ENCODE results near the gene DOCK11. TPM values are rescaled to one million over a fixed set of nuclear protein-coding genes. Genes with fewer than 3 reads are reported as not detected.
A peak's percentile ranks its signal among the peaks of the same experiment; 100 is the strongest.

DOCK11 gene
- total and polyA plus RNA-seq, 9 of the 15 experiments (the other 6 are each of a cell fraction or from before 2014, with no cell fraction given), result 41.8 to 77.8 (median 50.9) TPM

DNA sequence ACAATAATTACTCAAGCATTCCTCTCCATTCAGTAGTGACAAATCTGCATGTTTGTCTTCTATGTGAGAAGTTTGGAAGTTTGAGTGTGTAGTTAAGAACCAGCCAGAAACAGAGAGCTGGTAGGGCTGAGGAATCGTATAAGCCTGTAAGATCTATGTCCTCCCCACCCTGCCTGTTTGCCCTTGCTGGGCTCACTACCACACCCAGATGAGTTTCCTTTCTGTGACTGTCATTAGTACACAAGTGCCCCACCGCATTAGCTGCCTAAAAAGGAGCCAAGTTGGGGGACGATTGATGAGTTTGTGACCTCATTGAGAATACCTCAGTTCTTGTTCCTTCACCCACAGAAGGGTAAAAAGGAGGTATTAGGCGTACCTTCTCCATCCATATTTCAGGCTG is 28.3 kb downstream of the DOCK11 start:
- ATAC-seq (peak; percentile 57), FAIRE-seq (peak; percentile 78), DNase-seq (ENCODE audit: extremely low read depth in 1 of 4, low spot score in 3 of 4) (peak in 1 of 4 experiments; percentile 51)
- intact Hi-C loops (cut with micrococcal nuclease) (loop anchor here (2.0 kb wide), 1 partner anchor 29 kb away; the partner anchor contains the start of gene DOCK11), in situ Hi-C loops (cut with MboI) (no loop called here)
- H3K9ac ChIP-seq (ENCODE audit: insufficient read depth in 1 of 2, low read depth in 2 of 2, low read length in 2 of 2), result peak overlapping the region in 1 of 2 experiments; percentile 44; a peak in 2 of 4 replicates
- WGBS (ENCODE audit: insufficient coverage, low coverage, missing lambda C conversion rate), result 15% methylated on average over 3 of the region's 4 CpGs
- H3K27ac ChIP-seq (ENCODE audit: extremely low read depth, low read depth, low read length), result peak overlapping the region; percentile 57
- ChIA-PET POLR2A (interaction anchor here (0.6 kb wide), 1 partner anchor 177 kb away, joined by 3 read pairs; no protein-coding TSS in a partner anchor), CTCF (ENCODE audit: low intra/inter-chr PET ratio) (no interaction called here)
- H3K9me3 ChIP-seq (replicated peaks; ENCODE audit: control insufficient read depth, insufficient read depth, low read depth, low read length), result no peaks in the 10 kb centered on the region
- peaks cover 90% of the 10 kb centered on the region for H3K79me2 ChIP-seq (ENCODE audit: control insufficient read depth, insufficient read depth, low read length)
- no TSS peak for BruUV-seq (replicated peaks)
- peaks cover 5% of the 10 kb centered on the region; the same call in 1 of the 3 replicates for H3K36me3 ChIP-seq (ENCODE audit: control insufficient read depth, insufficient read depth, low read length)
- peaks cover 11 to 74% of the 10 kb centered on the region in 2 experiments for H3K4me1 ChIP-seq (replicated peaks in 1 of 2; ENCODE audit: control insufficient read depth in 2 of 2, insufficient read depth in 2 of 2, low read length in 2 of 2)
- no peak overlapping the region for H3K4me3 ChIP-seq
- H3K4me2 ChIP-seq (ENCODE audit: insufficient read depth, low read length), result peak overlapping the region; percentile 56
- TF ChIP-seq POLR2B (IDR thresholded peaks at IDR 0.05; ENCODE audit: low read depth, partially characterized antibody) (no peak), MCM7 (IDR thresholded peaks at IDR 0.05) (no peak), ZNF146 (CRISPR knock-in tag; IDR thresholded peaks at IDR 0.05; ENCODE audit: unreplicated experiment) (no peak), ZNF41 (CRISPR knock-in tag; conservative IDR thresholded peaks at IDR 0.05) (no peak), GTF2A2 (tag; IDR thresholded peaks at IDR 0.05) (no peak), ARHGAP35 (IDR thresholded peaks at IDR 0.05; ENCODE audit: partially characterized antibody) (no peak)
- TF ChIP-seq, protein P1, sequence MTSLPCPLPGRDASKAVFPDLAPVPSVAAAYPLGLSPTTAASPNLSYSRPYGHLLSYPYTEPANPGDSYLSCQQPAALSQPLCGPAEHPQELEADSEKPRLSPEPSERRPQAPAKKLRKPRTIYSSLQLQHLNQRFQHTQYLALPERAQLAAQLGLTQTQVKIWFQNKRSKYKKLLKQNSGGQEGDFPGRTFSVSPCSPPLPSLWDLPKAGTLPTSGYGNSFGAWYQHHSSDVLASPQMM (CRISPR knock-in tag; IDR thresholded peaks at IDR 0.05), result no peak
- TF ChIP-seq, protein P2, sequence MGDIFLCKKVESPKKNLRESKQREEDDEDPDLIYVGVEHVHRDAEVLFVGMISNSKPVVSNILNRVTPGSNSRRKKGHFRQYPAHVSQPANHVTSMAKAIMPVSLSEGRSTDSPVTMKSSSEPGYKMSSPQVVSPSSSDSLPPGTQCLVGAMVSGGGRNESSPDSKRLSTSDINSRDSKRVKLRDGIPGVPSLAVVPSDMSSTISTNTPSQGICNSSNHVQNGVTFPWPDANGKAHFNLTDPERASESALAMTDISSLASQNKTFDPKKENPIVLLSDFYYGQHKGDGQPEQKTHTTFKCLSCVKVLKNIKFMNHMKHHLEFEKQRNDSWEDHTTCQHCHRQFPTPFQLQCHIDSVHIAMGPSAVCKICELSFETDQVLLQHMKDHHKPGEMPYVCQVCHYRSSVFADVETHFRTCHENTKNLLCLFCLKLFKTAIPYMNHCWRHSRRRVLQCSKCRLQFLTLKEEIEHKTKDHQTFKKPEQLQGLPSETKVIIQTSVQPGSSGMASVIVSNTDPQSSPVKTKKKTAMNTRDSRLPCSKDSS (IDR thresholded peaks at IDR 0.05; ENCODE audit: low read depth, partially characterized antibody), result no peak
- no peaks in the 10 kb centered on the region for H3K9me1 ChIP-seq (ENCODE audit: control insufficient read depth, insufficient read depth, low read length)
- H3K27me3 ChIP-seq (ENCODE audit: control insufficient read depth in 2 of 2, insufficient read depth in 2 of 2, low read length in 2 of 2), result no peaks in the 10 kb centered on the region
- H2AFZ ChIP-seq (ENCODE audit: low read depth, low read length), result peak overlapping the region; percentile 4; the same call in 1 of the 2 replicates
- no peaks in the 10 kb centered on the region for H4K20me1 ChIP-seq (replicated peaks; ENCODE audit: control insufficient read depth, insufficient read depth, low read length)
